Caco-2 (cell line): Measurements from ENCODE around the gene DHRS11. TPM values are rescaled to one million over a fixed set of nuclear protein-coding genes. Genes with fewer than 3 reads are reported as not detected.
A peak's percentile ranks its signal among the peaks of the same experiment; 100 is the strongest.

Experiments used
- BruUV-seq: library from RNA; stranded (reverse); fragments of 400-500 nt; replicated peaks from 2 replicates; lab custom pipeline; 2021; lab: Mats Ljungman, UMichigan
- CTCF ChIA-PET: fragments of 300-600 bp; sonication (Branson Sonifier 250); formaldehyde crosslinking; loops from one replicate; lab custom pipeline; 2022; ENCODE audit warnings: antibody characterized with exemption; lab: Charles Lee
- POLR2A ChIA-PET: fragments of 300-600 bp; sonication (Branson Sonifier 250); formaldehyde crosslinking; loops from one replicate; lab custom pipeline; 2022; ENCODE audit warnings: antibody characterized with exemption; lab: Charles Lee
- DNase-seq, 2 experiments: peaks; one replicate each; pipeline versions ENCODE4 v3.0.0 to v3.0.0-alpha.2; 2020 to 2022
- H3K27me3 ChIP-seq: replicated peaks from 2 replicates; pipeline ENCODE4 v1.6.0; 2011; ENCODE audit warnings: low read length; ENCODE audit not compliant: control insufficient read depth, insufficient read depth
- H3K36me3 ChIP-seq: 2 replicates; pipeline ENCODE4 v1.5.1; 2011; ENCODE audit warnings: low read length; ENCODE audit not compliant: control insufficient read depth, insufficient read depth
- H3K4me1 ChIP-seq: fragments of 250-450 bp; sonication (Bioruptor Pico); 2 replicates; pipeline ENCODE4 v1.5.1; 2020; ENCODE audit warnings: mild to moderate bottlenecking
- H3K4me3 ChIP-seq: 2 replicates; pipeline ENCODE4 v1.5.1; 2011; ENCODE audit warnings: low read depth, mild to moderate bottlenecking, control low read depth, low read length
- H3K9me3 ChIP-seq: fragments of 250-450 bp; sonication (Bioruptor Pico); 2 replicates; pipeline ENCODE4 v1.5.1; 2020; ENCODE audit warnings: mild to moderate bottlenecking, moderate library complexity
- H3K27ac Mint-ChIP-seq: one replicate; pipeline ENCODE4 v1.8.0; 2022; ENCODE audit warnings: mixed read lengths; ENCODE audit not compliant: unreplicated experiment
- H3K27me3 Mint-ChIP-seq: one replicate; pipeline ENCODE4 v1.8.0; 2022; ENCODE audit warnings: mixed read lengths; ENCODE audit not compliant: insufficient read depth, unreplicated experiment
- H3K36me3 Mint-ChIP-seq: one replicate; pipeline ENCODE4 v1.8.0; 2022; ENCODE audit warnings: mild to moderate bottlenecking, mixed read lengths; ENCODE audit not compliant: insufficient read depth, unreplicated experiment
- H3K4me1 Mint-ChIP-seq: one replicate; pipeline ENCODE4 v1.8.0; 2022; ENCODE audit warnings: low read depth, mixed read lengths; ENCODE audit not compliant: unreplicated experiment
- H3K4me3 Mint-ChIP-seq: one replicate; pipeline ENCODE4 v1.8.0; 2022; ENCODE audit warnings: mild to moderate bottlenecking, moderate library complexity, mixed read lengths; ENCODE audit not compliant: unreplicated experiment
- H3K9me3 Mint-ChIP-seq: one replicate; pipeline ENCODE4 v1.8.0; 2022; ENCODE audit warnings: mixed read lengths; ENCODE audit not compliant: unreplicated experiment
- CTCF ChIP-seq, 2 experiments: fragments of 200-600 bp in 1 of 2; IDR thresholded peaks; 1 replicate in 1 of 2; 2 replicates in 1 of 2; pipeline versions ENCODE4 v1.5.1 to v1.8.0; 2011 to 2022; ENCODE audit warnings: antibody characterized with exemption in 1 of 2, control low read depth in 1 of 2, inconsistent platforms in 1 of 2, low read depth in 1 of 2, low read length in 1 of 2, mild to moderate bottlenecking in 1 of 2, moderate library complexity in 1 of 2; ENCODE audit not compliant: insufficient read depth in 1 of 2, severe bottlenecking in 1 of 2, unreplicated experiment in 1 of 2
- intact Hi-C: fragments of 100-400 bp; cut with micrococcal nuclease; formaldehyde crosslinking; loops from one replicate; pipeline ENCODE4 v1.10.0; 2022; ENCODE audit not compliant: unreplicated experiment
- total RNA-seq: library from RNA; stranded (reverse); gene quantifications from 2 replicates; pipeline ENCODE4 v1.2.3, GENCODE V29; 2022

The DHRS11 gene
- total RNA-seq, 1 experiment from 2014 or later = 44.7 TPM

GRCh38 chr17:36629252-36629847 lies 37.7 kb downstream of the DHRS11 start:
- H3K9me3 ChIP-seq = no peaks in the 10 kb centered on the region
- Mint-ChIP-seq H3K36me3 (peaks cover 6% of the 10 kb centered on the region), H3K9me3 (no peaks in the 10 kb centered on the region), H3K27ac (no peak overlapping the region), H3K4me1 (no peaks in the 10 kb centered on the region), H3K4me3 (no peak overlapping the region), H3K27me3 (peaks cover 14% of the 10 kb centered on the region)
- H3K27me3 ChIP-seq = no peaks in the 10 kb centered on the region
- no TSS peak for BruUV-seq
- peak; percentile 96 to 98 for TF ChIP-seq CTCF (IDR thresholded peaks at IDR 0.05; ENCODE audit: insufficient read depth in 1 of 2, low read depth in 1 of 2, low read length in 1 of 2, severe bottlenecking in 1 of 2, unreplicated experiment in 1 of 2)
- intact Hi-C loops = loop anchor here (1.0 to 5.0 kb wide), 4 partner anchors 43 to 417 kb away; partner anchors contain the start of gene LHX1
- H3K4me3 ChIP-seq = no peak overlapping the region
- no peaks in the 10 kb centered on the region for H3K4me1 ChIP-seq
- CTCF ChIA-PET = interaction anchor here (0.6 to 1.1 kb wide), 6 partner anchors 9 to 610 kb away, joined by 3 to 6 read pairs (median 3); no protein-coding TSS in a partner anchor
- H3K36me3 ChIP-seq = no peaks in the 10 kb centered on the region
- DNase-seq = peak; percentile 82 to 90
- POLR2A ChIA-PET = no interaction called here

GRCh38 chr17:36629970-36630502 lies 38.4 kb downstream of the DHRS11 start:
- BruUV-seq = no TSS peak
- ChIA-PET CTCF (interaction anchor here (1.0 to 1.1 kb wide), 2 partner anchors 77 to 374 kb away, joined by 3 to 6 read pairs; no protein-coding TSS in a partner anchor), POLR2A (no interaction called here)
- Mint-ChIP-seq H3K36me3 (peaks cover 6% of the 10 kb centered on the region), H3K27me3 (peaks cover 15% of the 10 kb centered on the region), H3K4me3 (no peak overlapping the region), H3K27ac (no peak overlapping the region), H3K9me3 (no peaks in the 10 kb centered on the region), H3K4me1 (no peaks in the 10 kb centered on the region)
- intact Hi-C loops = loop anchor here (1.0 to 5.0 kb wide), 4 partner anchors 43 to 417 kb away; partner anchors contain the start of gene LHX1
- DNase-seq = no peak
- H3K4me1 ChIP-seq = no peaks in the 10 kb centered on the region
- H3K27me3 ChIP-seq = no peaks in the 10 kb centered on the region
- TF ChIP-seq CTCF (IDR thresholded peaks at IDR 0.05; ENCODE audit: insufficient read depth in 1 of 2, low read depth in 1 of 2, low read length in 1 of 2, severe bottlenecking in 1 of 2, unreplicated experiment in 1 of 2) = no peak
- no peaks in the 10 kb centered on the region for H3K9me3 ChIP-seq
- no peaks in the 10 kb centered on the region for H3K36me3 ChIP-seq
- no peak overlapping the region for H3K4me3 ChIP-seq

- H3K27me3 ChIP-seq = no peaks in the 10 kb centered on the region
- Mint-ChIP-seq H3K27ac (no peak overlapping the region), H3K27me3 (peaks cover 21% of the 10 kb centered on the region), H3K4me1 (no peaks in the 10 kb centered on the region), H3K4me3 (no peak overlapping the region), H3K36me3 (peaks cover 6% of the 10 kb centered on the region), H3K9me3 (no peaks in the 10 kb centered on the region)
- DNase-seq = no peak
- ChIA-PET POLR2A (no interaction called here), CTCF (interaction anchor here (1.3 kb wide), 1 partner anchor 417 kb away, joined by 4 read pairs; no protein-coding TSS in a partner anchor)
- H3K4me1 ChIP-seq = no peaks in the 10 kb centered on the region
- intact Hi-C loops = no loop called here
- H3K4me3 ChIP-seq = no peak overlapping the region
- H3K36me3 ChIP-seq = no peaks in the 10 kb centered on the region
- BruUV-seq = no TSS peak
- no peak for TF ChIP-seq CTCF (IDR thresholded peaks at IDR 0.05; ENCODE audit: insufficient read depth in 1 of 2, low read depth in 1 of 2, low read length in 1 of 2, severe bottlenecking in 1 of 2, unreplicated experiment in 1 of 2)
- no peaks in the 10 kb centered on the region for H3K9me3 ChIP-seq
Observed at GRCh38 chr17:36631022-36631421, 39.3 kb downstream of the DHRS11 start.
